ENCODE results near the gene YTHDF2.
"Not testable (repeated sequence)": the region's sequence is repeated elsewhere in the genome, so short reads cannot be mapped to it uniquely, and the experiment has no call there.

YTHDF2 gene

GRCh38 chr1:28758420-28758819 is 21.7 kb downstream of the YTHDF2 start:
- DNase-seq (ENCODE audit: low read depth in 2 of 3, low spot score in 1 of 3): no peak

GRCh38 chr1:28759257-28759656 is 22.5 kb downstream of the YTHDF2 start:
- no peak for DNase-seq (ENCODE audit: low read depth in 2 of 3, low spot score in 1 of 3)

GRCh38 chr1:28761189-28761588 is 24.4 kb downstream of the YTHDF2 start:
- no peak for DNase-seq (ENCODE audit: low read depth in 2 of 3, low spot score in 1 of 3)

GRCh38 chr1:28766532-28767183 is 29.9 kb downstream of the YTHDF2 start:
- no peak for DNase-seq (ENCODE audit: low read depth in 2 of 3, low spot score in 1 of 3)

- no peak for DNase-seq (ENCODE audit: low read depth in 2 of 3, low spot score in 1 of 3)
Observed at GRCh38 chr1:28770601-28771165, 33.9 kb downstream of the YTHDF2 start.

- DNase-seq (ENCODE audit: low read depth in 2 of 3, low spot score in 1 of 3): not testable (repeated sequence)
Observed at GRCh38 chr1:28771921-28772320, 35.2 kb downstream of the YTHDF2 start.

GRCh38 chr1:28773105-28773504 is 36.4 kb downstream of the YTHDF2 start:
- no peak for DNase-seq (ENCODE audit: low read depth in 2 of 3, low spot score in 1 of 3)

GRCh38 chr1:28775121-28775942 is 38.6 kb downstream of the YTHDF2 start:
- peak; percentile 34 to 53 (median 42) for DNase-seq (ENCODE audit: low read depth in 2 of 3, low spot score in 1 of 3)

- DNase-seq (ENCODE audit: low read depth in 2 of 3, low spot score in 1 of 3): no peak
Observed at GRCh38 chr1:28776341-28776740, 39.6 kb downstream of the YTHDF2 start.

GRCh38 chr1:28778021-28778420 is 41.3 kb downstream of the YTHDF2 start:
- no peak for DNase-seq (ENCODE audit: low read depth in 2 of 3, low spot score in 1 of 3)

GRCh38 chr1:28779751-28780408 is 43.1 kb downstream of the YTHDF2 start:
- DNase-seq (ENCODE audit: low read depth in 2 of 3, low spot score in 1 of 3): no peak

- no peak for DNase-seq (ENCODE audit: low read depth in 2 of 3, low spot score in 1 of 3)
Observed at GRCh38 chr1:28781305-28781704, 44.6 kb downstream of the YTHDF2 start.

- no peak for DNase-seq (ENCODE audit: low read depth in 2 of 3, low spot score in 1 of 3)
Observed at GRCh38 chr1:28782011-28782410, 45.3 kb downstream of the YTHDF2 start.

GRCh38 chr1:28783363-28783762 is 46.6 kb downstream of the YTHDF2 start:
- DNase-seq (ENCODE audit: low read depth in 2 of 3, low spot score in 1 of 3): no peak

- no peak for DNase-seq (ENCODE audit: low read depth in 2 of 3, low spot score in 1 of 3)
Observed at GRCh38 chr1:28789412-28789811, 52.7 kb downstream of the YTHDF2 start.

GRCh38 chr1:28789816-28790215 is 53.1 kb downstream of the YTHDF2 start:
- no peak for DNase-seq (ENCODE audit: low read depth in 2 of 3, low spot score in 1 of 3)

GRCh38 chr1:28790377-28791035 is 53.8 kb downstream of the YTHDF2 start:
- no peak for DNase-seq (ENCODE audit: low read depth in 2 of 3, low spot score in 1 of 3)

GRCh38 chr1:28791929-28792328 is 55.2 kb downstream of the YTHDF2 start:
- not testable (repeated sequence) for DNase-seq (ENCODE audit: low read depth in 2 of 3, low spot score in 1 of 3)

- DNase-seq (ENCODE audit: low read depth in 2 of 3, low spot score in 1 of 3): no peak
Observed at GRCh38 chr1:28792644-28793121, 55.9 kb downstream of the YTHDF2 start.

GRCh38 chr1:28794582-28794981 is 57.8 kb downstream of the YTHDF2 start:
- DNase-seq (ENCODE audit: low read depth in 2 of 3, low spot score in 1 of 3): not testable (repeated sequence)
